K562 (cell line): Measurements from ENCODE around the gene VILL. TPM values are rescaled to one million over a fixed set of nuclear protein-coding genes. Genes with fewer than 3 reads are reported as not detected.

Experiments
- ATAC-seq: fragments of 200-7000 bp; cut with Tn5 transposase; 3 replicates; pipeline ENCODE4 v1.9.1; 2020; ENCODE audit warnings: moderate library complexity
- BruUV-seq: library from RNA; stranded (reverse); fragments of 400-500 nt; replicated peaks from 2 replicates; lab custom pipeline; 2021; lab: Mats Ljungman, UMichigan
- CTCF ChIA-PET: fragments of 300-600 bp; formaldehyde crosslinking; extraction: SDS; loops from one replicate; lab custom pipeline; 2021; ENCODE audit warnings: low intra/inter-chr PET ratio; lab: Yijun Ruan, JAX
- POLR2A ChIA-PET: fragments of 300-600, 350-650 bp; sonication (Branson Sonifier 250); formaldehyde crosslinking; extraction: SDS; loops from one replicate; lab custom pipeline; 2021; ENCODE audit warnings: antibody characterized with exemption, inconsistent platforms; lab: Yijun Ruan, JAX
- DNase-seq, 4 experiments: peaks; one replicate each; pipeline versions ENCODE4 v3.0.0 to v3.0.0-alpha.2; 2011 to 2018; ENCODE audit warnings: low spot score in 3 of 4, mixed read lengths in 3 of 4; ENCODE audit errors: extremely low read depth in 1 of 4
- FAIRE-seq: peaks from 2 replicates; lab custom pipeline; 2011; peaks lifted over from hg19 to GRCh38; lab: Jason Lieb, UNC
- H2AFZ ChIP-seq: 2 replicates; pipeline ENCODE4 v1.6.0; 2011; ENCODE audit warnings: low read depth, low read length, control low read depth, inconsistent platforms
- H3K27ac ChIP-seq: fragments of 200-600 bp; 3 replicates; pipeline ENCODE4 v1.8.0; 2011; ENCODE audit warnings: low read depth, mild to moderate bottlenecking, control low read depth, inconsistent platforms, low read length, moderate library complexity, mixed read lengths; ENCODE audit errors: extremely low read depth
- H3K27me3 ChIP-seq, 2 experiments: fragments of 300-600 bp in 1 of 2; 2 replicates in 1 of 2; 3 replicates in 1 of 2; pipeline versions ENCODE4 v1.6.0 to v1.8.0; 2011; ENCODE audit warnings: inconsistent platforms in 2 of 2, low read length in 2 of 2, mild to moderate bottlenecking in 1 of 2, mixed read lengths in 1 of 2, moderate library complexity in 1 of 2; ENCODE audit not compliant: control insufficient read depth in 2 of 2, insufficient read depth in 2 of 2
- H3K36me3 ChIP-seq: fragments of 300-600 bp; 3 replicates; pipeline ENCODE4 v1.8.0; 2011; ENCODE audit warnings: mild to moderate bottlenecking, low read length, inconsistent platforms; ENCODE audit not compliant: control insufficient read depth, insufficient read depth
- H3K4me1 ChIP-seq, 2 experiments: fragments of 200-600 bp in 1 of 2; replicated peaks in 1 of 2; 2 replicates in 1 of 2; 3 replicates in 1 of 2; pipeline versions ENCODE4 v1.5.1 to v1.8.0; 2011; ENCODE audit warnings: inconsistent platforms in 2 of 2, low read length in 2 of 2, mild to moderate bottlenecking in 1 of 2, mixed read lengths in 1 of 2, moderate library complexity in 1 of 2; ENCODE audit not compliant: control insufficient read depth in 2 of 2, insufficient read depth in 2 of 2
- H3K4me2 ChIP-seq: 2 replicates; pipeline ENCODE4 v1.6.1; 2011; ENCODE audit warnings: low read length, control low read depth, inconsistent platforms, mixed read lengths; ENCODE audit not compliant: insufficient read depth
- H3K4me3 ChIP-seq: fragments of 200-600 bp; sonication (generic), shearing (Covaris generic); 2 replicates; pipeline ENCODE4 v1.5.1; 2016; ENCODE audit warnings: control low read depth, inconsistent platforms
- H3K79me2 ChIP-seq: fragments of 200-600 bp; 3 replicates; pipeline ENCODE4 v1.8.0; 2011; ENCODE audit warnings: low read length, inconsistent platforms; ENCODE audit not compliant: control insufficient read depth, insufficient read depth
- H3K9ac ChIP-seq, 2 experiments: 2 replicates each; pipeline versions ENCODE4 v1.6.0 to v1.6.1; 2011; ENCODE audit warnings: low read depth in 2 of 2, low read length in 2 of 2, control low read depth in 1 of 2, inconsistent platforms in 1 of 2, mild to moderate bottlenecking in 1 of 2, mixed read lengths in 1 of 2; ENCODE audit not compliant: insufficient read depth in 1 of 2
- H3K9me1 ChIP-seq: one replicate; pipeline ENCODE4 v1.6.0; 2011; ENCODE audit warnings: inconsistent platforms, mild to moderate bottlenecking, low read length, moderate library complexity; ENCODE audit not compliant: control insufficient read depth, insufficient read depth
- H3K9me3 ChIP-seq: replicated peaks from 2 replicates; pipeline ENCODE4 v1.5.1; 2011; ENCODE audit warnings: low read depth, low read length, inconsistent platforms; ENCODE audit not compliant: control insufficient read depth, insufficient read depth
- H4K20me1 ChIP-seq: replicated peaks from 2 replicates; pipeline ENCODE4 v1.6.1; 2011; ENCODE audit warnings: low read length, inconsistent platforms, mixed read lengths; ENCODE audit not compliant: control insufficient read depth, insufficient read depth
- CREB1 ChIP-seq, 2 experiments: sonication (generic) in 1 of 2; formaldehyde crosslinking in 1 of 2; IDR thresholded peaks; 2 replicates each; pipeline versions ENCODE4 v1.6.1 to v1.8.0; 2012 to 2022; ENCODE audit warnings: inconsistent platforms in 1 of 2, mild to moderate bottlenecking in 1 of 2, missing genetic modification reagents in 1 of 2, moderate library complexity in 1 of 2
- ETS2 ChIP-seq: IDR thresholded peaks from 2 replicates; pipeline ENCODE4 v1.6.1; 2016; ENCODE audit warnings: borderline replicate concordance, missing genetic modification characterization, mild to moderate bottlenecking, moderate library complexity, missing compliant biosample characterization; ENCODE audit not compliant: poor library complexity, severe bottlenecking
- HNRNPK ChIP-seq: fragments of 200-400 bp; formaldehyde crosslinking; IDR thresholded peaks from one replicate; pipeline ENCODE4 v1.6.1; 2018; ENCODE audit warnings: mild to moderate bottlenecking, low read depth, low read length; ENCODE audit not compliant: poor library complexity, severe bottlenecking
- SRF ChIP-seq, 2 experiments: fragments of 250-450, 450-650 bp in 1 of 2; sonication (Bioruptor Pico) in 1 of 2; sonication (generic) in 1 of 2; formaldehyde crosslinking; IDR thresholded peaks; 2 replicates each; pipeline versions ENCODE4 v1.5.0 to v1.5.1; 2020 to 2022; ENCODE audit warnings: mild to moderate bottlenecking in 1 of 2, missing genetic modification reagents in 1 of 2
- ZNF316 ChIP-seq: fragments of 450-650 bp; IDR thresholded peaks from 2 replicates; pipeline ENCODE4 v1.6.1; 2016
- WGBS: fragments of 100-300 bp; shearing (Covaris generic); methylation state at CpG from one replicate; pipeline ENCODE4 v1.1.6; 2016; ENCODE audit warnings: low coverage, mixed read lengths; ENCODE audit not compliant: insufficient coverage; ENCODE audit errors: missing lambda C conversion rate; 5-methylcytosine and 5-hydroxymethylcytosine counted together
- in situ Hi-C: fragments of 300-500 bp; cut with MboI; formaldehyde crosslinking; loops from 4 replicates; pipeline ENCODE4 v1.15.0; 2018; ENCODE audit warnings: inconsistent platforms, mixed read lengths
- intact Hi-C: fragments of 100-400 bp; cut with micrococcal nuclease; formaldehyde crosslinking; loops from 2 replicates; pipeline ENCODE4 v1.14.2; 2022
- polyA plus RNA-seq, 8 experiments: library from polyadenylated mRNA; depleted of rRNA in 4 of 8; stranded (reverse) in 5 of 8; unstranded in 3 of 8; fragments of >200 nt; fragmentation: Nextera tagmentation in 2 of 8; fragmentation: Illumina TruSeq in 1 of 8; extraction: Ambion mirVana in 2 of 8; extraction: Trizol in 1 of 8; gene quantifications; 2 replicates each; pipeline versions ENCODE4 v1.2.1 to v1.2.3, GENCODE V29; 2011 to 2014; ENCODE audit warnings: inconsistent platforms in 1 of 8, missing spikeins in 1 of 8
- total RNA-seq, 7 experiments: library from RNA; depleted of rRNA in 6 of 7; stranded (reverse); fragments of >200 nt in 6 of 7; fragmentation: Illumina TruSeq in 2 of 7; extraction: Trizol in 2 of 7; gene quantifications; 2 replicates each; pipeline versions ENCODE4 v1.2.1 to v1.2.3, GENCODE V29; 2011 to 2021; ENCODE audit warnings: low replicate concordance in 1 of 7
- TF ChIP-seq, protein P1 (sequence below): fragments of 450-650 bp; formaldehyde crosslinking; conservative IDR thresholded peaks from 2 replicates; pipeline ENCODE4 v1.4.0; 2022; ENCODE audit warnings: mild to moderate bottlenecking, missing genetic modification characterization

The VILL gene
- total and polyA plus RNA-seq, 9 of the 15 experiments (the other 6 are each of a cell fraction or from before 2014, with no cell fraction given) = 0.11 to 16.0 (median 8.8) TPM

DNA sequence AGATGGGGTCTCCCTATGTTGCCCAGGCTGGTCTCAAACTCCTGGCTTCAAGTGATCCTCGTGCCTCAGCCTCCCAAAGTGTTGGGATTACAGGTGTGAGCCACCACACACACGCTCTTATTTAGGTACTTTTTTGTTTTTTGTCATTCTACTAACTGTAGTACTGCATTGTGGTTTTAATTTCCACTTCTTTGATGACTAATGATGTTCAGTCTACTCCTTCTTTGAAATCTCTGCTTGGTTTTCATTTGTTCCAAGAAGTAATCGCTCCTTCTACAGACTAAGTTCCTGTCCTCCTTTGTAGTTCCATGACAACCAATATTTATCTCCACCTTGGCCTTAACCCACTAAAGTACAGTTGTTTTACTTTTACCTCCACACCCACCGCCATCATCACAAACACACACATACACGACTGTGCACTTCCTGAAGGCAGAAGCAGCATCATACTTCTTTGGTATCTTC lies 47.9 kb downstream of the VILL start:
- CTCF ChIA-PET = no interaction called here
- H3K9ac ChIP-seq = no peak overlapping the region
- H3K4me3 ChIP-seq = no peak overlapping the region
- 16% methylated on average over 5 of the region's 5 CpGs for WGBS
- no peaks in the 10 kb centered on the region for H3K36me3 ChIP-seq
- DNase-seq (no peak), ATAC-seq (no peak), FAIRE-seq (no peak)
- H3K4me2 ChIP-seq = no peak overlapping the region
- TF ChIP-seq CREB1 (IDR thresholded peaks at IDR 0.05) = no peak
- no peak for TF ChIP-seq CREB1 (CRISPR knock-in tag; IDR thresholded peaks at IDR 0.05)
- TF ChIP-seq SRF (CRISPR knock-in tag; IDR thresholded peaks at IDR 0.05) = no peak
- no peak for TF ChIP-seq HNRNPK
- TF ChIP-seq, protein P1, sequence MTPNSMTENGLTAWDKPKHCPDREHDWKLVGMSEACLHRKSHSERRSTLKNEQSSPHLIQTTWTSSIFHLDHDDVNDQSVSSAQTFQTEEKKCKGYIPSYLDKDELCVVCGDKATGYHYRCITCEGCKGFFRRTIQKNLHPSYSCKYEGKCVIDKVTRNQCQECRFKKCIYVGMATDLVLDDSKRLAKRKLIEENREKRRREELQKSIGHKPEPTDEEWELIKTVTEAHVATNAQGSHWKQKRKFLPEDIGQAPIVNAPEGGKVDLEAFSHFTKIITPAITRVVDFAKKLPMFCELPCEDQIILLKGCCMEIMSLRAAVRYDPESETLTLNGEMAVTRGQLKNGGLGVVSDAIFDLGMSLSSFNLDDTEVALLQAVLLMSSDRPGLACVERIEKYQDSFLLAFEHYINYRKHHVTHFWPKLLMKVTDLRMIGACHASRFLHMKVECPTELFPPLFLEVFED (CRISPR knock-in tag) = 0 out of 2 replicates have a peak, but pooled peaks have one; percentile 25
- TF ChIP-seq ZNF316 = peak; percentile 7; the same call in 1 of the 2 replicates
- TF ChIP-seq ETS2 (tag) = no peak
- no peaks in the 10 kb centered on the region for H3K9me1 ChIP-seq
- intact Hi-C loops = no loop called here
- in situ Hi-C loops = no loop called here
- no peak overlapping the region for H3K27ac ChIP-seq
- no TSS peak for BruUV-seq
- no peaks in the 10 kb centered on the region for H4K20me1 ChIP-seq
- peak overlapping the region; percentile 20; the same call in 1 of the 2 replicates for H2AFZ ChIP-seq
- H3K79me2 ChIP-seq = no peaks in the 10 kb centered on the region
- H3K4me1 ChIP-seq = peaks cover 4 to 9% of the 10 kb centered on the region in 2 experiments; a peak in 4 of 5 replicates
- POLR2A ChIA-PET = no interaction called here
- H3K27me3 ChIP-seq = peaks cover 11 to 41% of the 10 kb centered on the region in 2 experiments; a peak in 4 of 5 replicates
- H3K9me3 ChIP-seq = no peaks in the 10 kb centered on the region
